ENCODE measurements around the gene SEPTIN11. TPM values are rescaled to one million over a fixed set of nuclear protein-coding genes. Genes with fewer than 3 reads are reported as not detected.

Gene SEPTIN11
- total and polyA plus RNA-seq, 2 donors = 38.7 to 199 TPM

DNA sequence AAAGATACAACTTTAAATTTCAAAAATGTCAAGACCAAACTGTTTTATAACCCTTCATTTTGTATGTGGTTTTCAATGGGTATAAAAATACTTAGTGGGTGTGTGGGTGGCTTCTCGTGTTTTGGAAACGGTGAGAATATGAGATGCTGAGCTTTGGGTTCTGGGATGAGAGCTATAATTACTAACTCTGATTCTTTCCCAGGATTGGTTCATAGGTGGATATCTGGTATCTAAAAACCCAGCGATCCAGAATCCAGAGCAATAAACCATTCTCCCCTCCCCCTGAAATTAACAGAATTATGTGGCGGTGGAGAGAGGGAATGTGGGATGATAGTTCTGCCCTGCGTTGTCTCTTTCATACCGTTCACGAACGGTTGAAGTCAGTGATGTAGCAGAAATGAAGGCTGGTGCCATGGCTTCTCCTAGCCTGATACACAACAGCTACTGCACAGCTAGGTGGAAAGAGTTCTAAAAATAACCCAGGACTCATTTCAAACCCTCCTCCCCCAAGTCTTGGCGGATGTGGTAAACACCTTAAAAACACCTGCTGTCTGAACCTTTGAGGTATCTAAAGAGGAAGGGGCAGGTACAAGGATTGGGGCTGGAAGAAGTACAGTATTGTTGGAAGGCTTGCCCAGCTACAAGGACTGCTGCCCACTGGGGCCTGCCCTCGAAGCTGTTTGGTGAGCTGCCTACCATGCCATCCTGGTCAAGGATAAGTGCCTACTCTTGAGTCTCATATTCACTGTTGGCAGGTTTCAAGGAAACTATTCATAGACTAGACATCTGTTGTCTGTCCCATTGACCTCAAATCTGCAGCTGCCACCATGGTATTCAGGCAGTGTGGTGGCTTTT lies 44.5 kb downstream of the SEPTIN11 start:
- Histone ChIP-seq H3K36me3 (ENCODE audit: insufficient read depth) (no peaks in the 10 kb centered on the region), H3K4me1 (ENCODE audit: insufficient read depth) (no peaks in the 10 kb centered on the region), H3K27ac (ENCODE audit: low read depth) (no peak overlapping the region), H3K4me3 (ENCODE audit: low read depth, low read length) (no peak overlapping the region)
- 91% methylated on average over 10 of the region's 10 CpGs for WGBS
- DNase-seq (ENCODE audit: extremely low spot score) = no peak

DNA sequence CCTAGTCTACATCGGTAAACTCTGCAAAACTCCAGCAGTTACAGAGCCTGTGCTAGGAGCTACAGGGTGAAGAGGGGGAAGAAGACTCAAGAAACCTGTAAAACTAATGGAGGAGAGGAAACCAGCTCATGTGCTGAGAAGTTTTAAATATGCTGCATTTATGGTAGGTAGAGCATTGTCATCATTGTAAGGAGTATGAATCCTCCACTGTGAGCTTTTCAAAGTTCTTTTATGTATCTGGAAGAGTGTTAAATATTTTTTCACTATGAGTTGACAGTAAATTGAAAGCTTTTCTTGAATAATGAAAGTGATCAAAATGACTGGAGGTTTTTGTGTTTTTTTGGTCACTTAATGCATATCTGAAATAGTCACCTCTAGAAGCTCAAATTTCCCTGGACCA lies 46.2 kb downstream of the SEPTIN11 start:
- no peak for DNase-seq (ENCODE audit: extremely low spot score)
- WGBS = 87% methylated on average over 1 of the region's 1 CpG
- no peaks in the 10 kb centered on the region for H3K4me1 ChIP-seq (ENCODE audit: insufficient read depth)
- H3K36me3 ChIP-seq (ENCODE audit: insufficient read depth) = no peaks in the 10 kb centered on the region
- no peak overlapping the region for H3K27ac ChIP-seq (ENCODE audit: low read depth)
- no peak overlapping the region for H3K4me3 ChIP-seq (ENCODE audit: low read depth, low read length)

DNA sequence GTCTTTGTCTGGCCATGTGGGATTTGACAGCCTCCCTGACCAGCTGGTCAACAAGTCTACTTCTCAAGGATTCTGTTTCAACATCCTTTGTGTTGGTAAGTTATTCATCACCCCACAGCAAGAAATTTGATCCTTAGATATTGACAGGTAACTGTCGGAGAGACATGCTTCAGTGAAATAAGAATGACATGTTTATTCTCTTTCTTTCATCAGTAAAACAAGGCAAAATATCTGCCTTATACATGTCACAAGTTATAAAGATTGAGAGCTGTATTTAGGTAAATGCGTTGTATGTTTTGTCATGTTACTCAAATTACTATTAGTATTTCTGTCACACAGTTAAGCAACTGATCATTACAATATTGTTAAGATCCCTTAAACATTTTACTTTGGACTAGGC lies 46.9 kb downstream of the SEPTIN11 start:
- Histone ChIP-seq H3K4me1 (ENCODE audit: insufficient read depth) (no peaks in the 10 kb centered on the region), H3K4me3 (ENCODE audit: low read depth, low read length) (no peak overlapping the region), H3K27ac (ENCODE audit: low read depth) (no peak overlapping the region), H3K36me3 (ENCODE audit: insufficient read depth) (no peaks in the 10 kb centered on the region)
- 95% methylated on average over 2 of the region's 2 CpGs for WGBS
- DNase-seq (ENCODE audit: extremely low spot score) = no peak

DNA sequence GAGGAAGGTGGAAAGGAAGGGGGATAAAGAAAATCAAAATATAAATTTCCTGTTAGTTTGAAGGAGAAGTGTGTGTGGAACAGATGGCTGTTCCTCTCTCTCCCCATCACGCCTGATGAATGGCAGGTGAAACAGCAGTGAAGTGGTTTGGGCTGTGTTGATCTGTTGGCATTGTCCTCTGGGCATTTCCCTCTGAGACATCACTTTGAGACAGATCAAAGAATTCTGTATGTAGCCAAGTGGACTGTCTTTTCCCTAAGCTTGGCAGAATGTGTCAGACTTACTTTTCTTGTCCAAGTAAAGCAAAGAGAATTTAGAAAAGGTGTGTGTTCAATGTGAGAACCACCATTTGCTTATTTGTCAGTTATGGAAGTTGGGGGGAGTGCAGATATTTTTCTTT lies 47.5 kb downstream of the SEPTIN11 start:
- WGBS = 98% methylated on average over 1 of the region's 1 CpG
- Histone ChIP-seq H3K4me1 (ENCODE audit: insufficient read depth) (no peaks in the 10 kb centered on the region), H3K4me3 (ENCODE audit: low read depth, low read length) (no peak overlapping the region), H3K27ac (ENCODE audit: low read depth) (no peak overlapping the region), H3K36me3 (ENCODE audit: insufficient read depth) (no peaks in the 10 kb centered on the region)
- no peak for DNase-seq (ENCODE audit: extremely low spot score)

DNA sequence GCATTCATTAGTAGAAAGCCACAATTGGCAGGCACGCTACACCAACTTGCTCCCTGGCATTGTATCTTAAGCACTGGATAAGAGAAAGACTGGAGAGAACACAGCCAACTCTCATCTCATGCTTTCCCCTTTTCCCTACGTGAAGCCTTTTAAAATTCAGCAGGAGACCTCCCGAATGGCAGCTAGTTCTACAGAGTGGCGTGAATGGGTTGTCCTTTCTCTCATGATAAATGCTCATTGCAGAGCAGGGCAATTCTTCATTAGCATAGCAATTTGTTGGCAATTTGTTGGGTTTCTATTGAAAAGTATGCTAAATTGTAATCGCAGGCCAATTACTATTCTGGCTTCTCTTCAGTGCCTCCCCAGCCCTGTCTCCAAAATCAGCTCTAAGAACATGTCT lies 48.0 kb downstream of the SEPTIN11 start:
- Histone ChIP-seq H3K27ac (ENCODE audit: low read depth) (no peak overlapping the region), H3K4me1 (ENCODE audit: insufficient read depth) (no peaks in the 10 kb centered on the region), H3K4me3 (ENCODE audit: low read depth, low read length) (no peak overlapping the region), H3K36me3 (ENCODE audit: insufficient read depth) (no peaks in the 10 kb centered on the region)
- no peak for DNase-seq (ENCODE audit: extremely low spot score)
- 89% methylated on average over 5 of the region's 5 CpGs for WGBS

DNA sequence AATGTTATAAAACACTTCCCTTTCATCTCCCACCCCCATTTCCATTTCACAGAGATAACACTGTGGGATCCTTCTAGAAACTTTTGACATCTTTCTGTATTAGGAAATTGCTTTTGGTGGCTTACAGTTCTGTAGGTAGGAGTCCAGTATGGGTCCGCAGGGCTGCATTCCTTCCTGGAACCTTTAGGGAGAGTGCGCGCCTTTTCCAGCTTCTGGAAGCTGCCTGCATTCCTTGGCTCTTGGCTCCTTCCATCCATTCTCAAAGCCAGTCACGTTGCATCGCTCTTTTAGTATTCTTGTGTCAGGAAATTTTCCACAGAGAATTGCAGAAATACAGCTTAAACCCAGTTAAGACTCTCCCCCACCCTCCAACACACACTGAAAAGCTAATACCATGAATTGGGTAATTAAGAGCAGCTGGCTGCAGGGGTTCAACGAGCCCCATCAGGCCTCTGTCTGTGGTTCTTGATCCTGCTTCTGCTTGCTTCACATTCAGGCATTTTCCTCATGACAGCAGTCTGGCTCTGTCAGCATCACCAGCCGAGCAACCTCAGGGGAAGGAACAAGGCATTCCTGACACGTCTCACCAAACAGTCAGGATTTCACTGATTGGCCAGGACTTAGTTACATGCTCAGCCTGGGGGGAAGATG lies 48.8 kb downstream of the SEPTIN11 start:
- H3K4me1 ChIP-seq (ENCODE audit: insufficient read depth) = no peaks in the 10 kb centered on the region
- H3K4me3 ChIP-seq (ENCODE audit: low read depth, low read length) = no peak overlapping the region
- WGBS = 72% methylated on average over 8 of the region's 8 CpGs
- no peaks in the 10 kb centered on the region for H3K36me3 ChIP-seq (ENCODE audit: insufficient read depth)
- no peak for DNase-seq (ENCODE audit: extremely low spot score)
- no peak overlapping the region for H3K27ac ChIP-seq (ENCODE audit: low read depth)

Other genes with a start within 250 kb of the SEPTIN11 start
- 3.9 TPM for gene SOWAHB, start 51.6 kb upstream of the SEPTIN11 start, total RNA-seq
- gene SOWAHB, start 51.6 kb upstream of the SEPTIN11 start, polyA plus RNA-seq = 1.0 TPM
- 249 TPM for gene CCNI, start 126.2 kb downstream of the SEPTIN11 start, total RNA-seq
- gene CCNI, start 126.2 kb downstream of the SEPTIN11 start, polyA plus RNA-seq = 232 TPM
- gene CCNG2, start 207.5 kb downstream of the SEPTIN11 start, total RNA-seq = 84.8 TPM
- 40.2 TPM for gene CCNG2, start 207.5 kb downstream of the SEPTIN11 start, polyA plus RNA-seq